ENCODE measurements around the gene MMAB.
A peak's percentile ranks its signal among the peaks of the same experiment; 100 is the strongest.

MMAB gene

DNA sequence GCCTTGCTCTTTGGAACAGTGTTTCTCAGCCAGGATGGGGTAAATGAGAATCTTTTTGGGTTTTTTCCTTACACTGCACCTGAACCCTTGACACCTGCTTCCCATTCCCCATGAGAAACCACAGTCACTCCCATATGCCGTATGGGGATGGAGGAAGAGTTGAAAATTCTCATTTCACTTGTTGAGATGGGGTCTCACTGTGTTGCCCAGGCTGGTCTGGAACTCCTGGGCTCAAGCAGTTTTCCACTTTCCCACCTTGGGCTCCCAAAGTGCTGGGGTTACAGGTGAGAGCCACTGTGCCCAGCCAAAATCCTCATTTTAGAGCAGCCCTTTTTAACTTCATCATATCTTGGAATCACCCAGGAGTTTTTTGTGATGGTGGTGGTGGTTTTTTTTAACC lies 4.0 kb upstream of the MMAB start:
- H3K9me3 ChIP-seq (ENCODE audit: control insufficient read depth, low read length), result no peaks in the 10 kb centered on the region
- DNase-seq, result no peak
- peaks cover 48% of the 10 kb centered on the region for H3K36me3 ChIP-seq (ENCODE audit: control insufficient read depth, insufficient read depth, low read length)
- H3K4me1 ChIP-seq (ENCODE audit: control insufficient read depth, insufficient read depth, low read length, poor library complexity, severe bottlenecking), result peaks cover 7% of the 10 kb centered on the region
- no peaks in the 10 kb centered on the region for H3K27me3 ChIP-seq (replicated peaks; ENCODE audit: control insufficient read depth, insufficient read depth, low read length, poor library complexity, severe bottlenecking)
- no peak overlapping the region for H3K27ac ChIP-seq (ENCODE audit: insufficient read depth, low read length, poor library complexity, severe bottlenecking)
- H3K4me3 ChIP-seq (ENCODE audit: insufficient read depth, low read depth, low read length, poor library complexity, severe bottlenecking), result no peak overlapping the region

DNA sequence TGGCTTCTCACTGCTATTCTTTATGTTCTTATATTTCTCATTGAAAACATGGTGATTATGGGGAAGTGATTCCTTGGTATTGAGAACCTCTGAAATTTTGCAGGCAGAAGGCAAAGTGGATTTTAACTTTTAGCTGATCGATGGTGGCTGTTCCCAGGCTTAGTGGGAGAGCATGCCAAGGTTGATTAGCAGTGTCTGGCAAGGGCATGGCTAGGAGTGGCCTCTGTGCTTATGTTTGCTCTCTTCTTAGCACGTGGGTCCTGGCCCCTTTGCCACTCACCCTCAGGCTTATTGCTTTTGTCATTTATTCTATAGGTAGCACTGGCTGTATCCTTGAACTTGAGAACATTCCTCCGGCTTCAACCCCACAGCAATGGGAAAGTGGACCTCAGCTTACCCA lies 2.4 kb upstream of the MMAB start:
- DNase-seq, result no peak
- Histone ChIP-seq H3K27me3 (replicated peaks; ENCODE audit: control insufficient read depth, insufficient read depth, low read length, poor library complexity, severe bottlenecking) (no peaks in the 10 kb centered on the region), H3K4me1 (ENCODE audit: control insufficient read depth, insufficient read depth, low read length, poor library complexity, severe bottlenecking) (peaks cover 7% of the 10 kb centered on the region), H3K9me3 (ENCODE audit: control insufficient read depth, low read length) (no peaks in the 10 kb centered on the region), H3K27ac (ENCODE audit: insufficient read depth, low read length, poor library complexity, severe bottlenecking) (no peak overlapping the region), H3K36me3 (ENCODE audit: control insufficient read depth, insufficient read depth, low read length) (peaks cover 33% of the 10 kb centered on the region), H3K4me3 (ENCODE audit: insufficient read depth, low read depth, low read length, poor library complexity, severe bottlenecking) (no peak overlapping the region)

DNA sequence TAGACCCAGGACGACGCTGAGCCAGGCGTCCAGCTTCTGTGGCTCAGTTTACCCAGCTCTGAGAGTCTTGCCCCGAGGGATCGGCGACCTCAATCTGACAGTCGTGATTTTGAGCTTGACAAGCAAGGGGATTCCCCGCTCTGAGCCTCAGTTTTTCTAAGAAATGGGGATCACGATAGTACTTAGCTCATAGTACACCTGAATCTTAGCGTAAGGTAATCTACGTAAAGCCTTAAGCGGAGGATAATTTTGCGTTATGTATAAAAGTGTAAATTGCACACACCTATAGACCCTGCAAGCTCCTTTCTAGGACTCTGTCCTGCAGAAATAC lies 575 bp upstream of the MMAB start:
- Histone ChIP-seq H3K36me3 (ENCODE audit: control insufficient read depth, insufficient read depth, low read length) (peaks cover 16% of the 10 kb centered on the region), H3K4me3 (ENCODE audit: insufficient read depth, low read depth, low read length, poor library complexity, severe bottlenecking) (peak overlapping the region; percentile 48), H3K9me3 (ENCODE audit: control insufficient read depth, low read length) (no peaks in the 10 kb centered on the region), H3K27ac (ENCODE audit: insufficient read depth, low read length, poor library complexity, severe bottlenecking) (peak overlapping the region; percentile 84), H3K27me3 (replicated peaks; ENCODE audit: control insufficient read depth, insufficient read depth, low read length, poor library complexity, severe bottlenecking) (no peaks in the 10 kb centered on the region), H3K4me1 (ENCODE audit: control insufficient read depth, insufficient read depth, low read length, poor library complexity, severe bottlenecking) (peaks cover 7% of the 10 kb centered on the region)
- DNase-seq, result no peak

DNA sequence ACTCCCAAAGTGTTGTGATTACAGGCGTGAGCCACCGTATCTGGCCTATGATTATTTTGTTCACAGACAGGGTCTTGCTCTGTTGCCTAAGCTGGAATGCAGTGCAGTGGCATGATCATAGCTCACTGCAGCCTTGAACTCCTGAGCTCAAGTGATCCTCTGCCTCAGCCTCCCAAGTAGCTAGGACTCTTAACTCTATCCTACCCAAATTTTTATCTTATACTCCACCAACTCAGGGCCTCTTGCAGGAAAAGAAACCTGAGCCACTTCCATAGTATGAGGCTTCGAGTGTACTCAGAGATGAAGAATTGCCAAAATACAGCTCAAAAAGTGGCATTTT lies 828 bp downstream of the MMAB start:
- Histone ChIP-seq H3K4me1 (ENCODE audit: control insufficient read depth, insufficient read depth, low read length, poor library complexity, severe bottlenecking) (peaks cover 7% of the 10 kb centered on the region), H3K9me3 (ENCODE audit: control insufficient read depth, low read length) (no peaks in the 10 kb centered on the region), H3K4me3 (ENCODE audit: insufficient read depth, low read depth, low read length, poor library complexity, severe bottlenecking) (no peak overlapping the region), H3K27me3 (replicated peaks; ENCODE audit: control insufficient read depth, insufficient read depth, low read length, poor library complexity, severe bottlenecking) (no peaks in the 10 kb centered on the region), H3K27ac (ENCODE audit: insufficient read depth, low read length, poor library complexity, severe bottlenecking) (peak overlapping the region; percentile 84), H3K36me3 (ENCODE audit: control insufficient read depth, insufficient read depth, low read length) (peaks cover 14% of the 10 kb centered on the region)
- DNase-seq, result no peak

- Histone ChIP-seq H3K27me3 (replicated peaks; ENCODE audit: control insufficient read depth, insufficient read depth, low read length, poor library complexity, severe bottlenecking) (no peaks in the 10 kb centered on the region), H3K4me1 (ENCODE audit: control insufficient read depth, insufficient read depth, low read length, poor library complexity, severe bottlenecking) (peaks cover 7% of the 10 kb centered on the region), H3K27ac (ENCODE audit: insufficient read depth, low read length, poor library complexity, severe bottlenecking) (no peak overlapping the region), H3K36me3 (ENCODE audit: control insufficient read depth, insufficient read depth, low read length) (peaks cover 11% of the 10 kb centered on the region), H3K9me3 (ENCODE audit: control insufficient read depth, low read length) (no peaks in the 10 kb centered on the region), H3K4me3 (ENCODE audit: insufficient read depth, low read depth, low read length, poor library complexity, severe bottlenecking) (no peak overlapping the region)
- DNase-seq, result no peak
These were observed 1.4 kb downstream of the MMAB start for GRCh38 chr12:109571773-109572505.

GRCh38 chr12:109568486-109568885 lies 4.8 kb downstream of the MMAB start:
- peaks cover 21% of the 10 kb centered on the region for H3K36me3 ChIP-seq (ENCODE audit: control insufficient read depth, insufficient read depth, low read length)
- H3K4me1 ChIP-seq (ENCODE audit: control insufficient read depth, insufficient read depth, low read length, poor library complexity, severe bottlenecking), result no peaks in the 10 kb centered on the region
- H3K9me3 ChIP-seq (ENCODE audit: control insufficient read depth, low read length), result no peaks in the 10 kb centered on the region
- H3K27ac ChIP-seq (ENCODE audit: insufficient read depth, low read length, poor library complexity, severe bottlenecking), result no peak overlapping the region
- DNase-seq, result no peak
- no peak overlapping the region for H3K4me3 ChIP-seq (ENCODE audit: insufficient read depth, low read depth, low read length, poor library complexity, severe bottlenecking)
- H3K27me3 ChIP-seq (replicated peaks; ENCODE audit: control insufficient read depth, insufficient read depth, low read length, poor library complexity, severe bottlenecking), result no peaks in the 10 kb centered on the region

GRCh38 chr12:109567967-109568366 lies 5.3 kb downstream of the MMAB start:
- no peaks in the 10 kb centered on the region for H3K4me1 ChIP-seq (ENCODE audit: control insufficient read depth, insufficient read depth, low read length, poor library complexity, severe bottlenecking)
- no peak for DNase-seq
- no peaks in the 10 kb centered on the region for H3K27me3 ChIP-seq (replicated peaks; ENCODE audit: control insufficient read depth, insufficient read depth, low read length, poor library complexity, severe bottlenecking)
- no peak overlapping the region for H3K27ac ChIP-seq (ENCODE audit: insufficient read depth, low read length, poor library complexity, severe bottlenecking)
- H3K36me3 ChIP-seq (ENCODE audit: control insufficient read depth, insufficient read depth, low read length), result peaks cover 21% of the 10 kb centered on the region
- no peaks in the 10 kb centered on the region for H3K9me3 ChIP-seq (ENCODE audit: control insufficient read depth, low read length)
- H3K4me3 ChIP-seq (ENCODE audit: insufficient read depth, low read depth, low read length, poor library complexity, severe bottlenecking), result no peak overlapping the region

GRCh38 chr12:109567296-109567695 lies 6.0 kb downstream of the MMAB start:
- Histone ChIP-seq H3K27me3 (replicated peaks; ENCODE audit: control insufficient read depth, insufficient read depth, low read length, poor library complexity, severe bottlenecking) (no peaks in the 10 kb centered on the region), H3K9me3 (ENCODE audit: control insufficient read depth, low read length) (no peaks in the 10 kb centered on the region), H3K36me3 (ENCODE audit: control insufficient read depth, insufficient read depth, low read length) (peaks cover 21% of the 10 kb centered on the region), H3K4me3 (ENCODE audit: insufficient read depth, low read depth, low read length, poor library complexity, severe bottlenecking) (no peak overlapping the region), H3K27ac (ENCODE audit: insufficient read depth, low read length, poor library complexity, severe bottlenecking) (no peak overlapping the region), H3K4me1 (ENCODE audit: control insufficient read depth, insufficient read depth, low read length, poor library complexity, severe bottlenecking) (no peaks in the 10 kb centered on the region)
- no peak for DNase-seq

GRCh38 chr12:109566424-109566823 lies 6.9 kb downstream of the MMAB start:
- Histone ChIP-seq H3K27me3 (replicated peaks; ENCODE audit: control insufficient read depth, insufficient read depth, low read length, poor library complexity, severe bottlenecking) (no peaks in the 10 kb centered on the region), H3K4me3 (ENCODE audit: insufficient read depth, low read depth, low read length, poor library complexity, severe bottlenecking) (no peak overlapping the region), H3K27ac (ENCODE audit: insufficient read depth, low read length, poor library complexity, severe bottlenecking) (no peak overlapping the region), H3K4me1 (ENCODE audit: control insufficient read depth, insufficient read depth, low read length, poor library complexity, severe bottlenecking) (no peaks in the 10 kb centered on the region), H3K36me3 (ENCODE audit: control insufficient read depth, insufficient read depth, low read length) (peaks cover 21% of the 10 kb centered on the region), H3K9me3 (ENCODE audit: control insufficient read depth, low read length) (no peaks in the 10 kb centered on the region)
- DNase-seq, result no peak

DNA sequence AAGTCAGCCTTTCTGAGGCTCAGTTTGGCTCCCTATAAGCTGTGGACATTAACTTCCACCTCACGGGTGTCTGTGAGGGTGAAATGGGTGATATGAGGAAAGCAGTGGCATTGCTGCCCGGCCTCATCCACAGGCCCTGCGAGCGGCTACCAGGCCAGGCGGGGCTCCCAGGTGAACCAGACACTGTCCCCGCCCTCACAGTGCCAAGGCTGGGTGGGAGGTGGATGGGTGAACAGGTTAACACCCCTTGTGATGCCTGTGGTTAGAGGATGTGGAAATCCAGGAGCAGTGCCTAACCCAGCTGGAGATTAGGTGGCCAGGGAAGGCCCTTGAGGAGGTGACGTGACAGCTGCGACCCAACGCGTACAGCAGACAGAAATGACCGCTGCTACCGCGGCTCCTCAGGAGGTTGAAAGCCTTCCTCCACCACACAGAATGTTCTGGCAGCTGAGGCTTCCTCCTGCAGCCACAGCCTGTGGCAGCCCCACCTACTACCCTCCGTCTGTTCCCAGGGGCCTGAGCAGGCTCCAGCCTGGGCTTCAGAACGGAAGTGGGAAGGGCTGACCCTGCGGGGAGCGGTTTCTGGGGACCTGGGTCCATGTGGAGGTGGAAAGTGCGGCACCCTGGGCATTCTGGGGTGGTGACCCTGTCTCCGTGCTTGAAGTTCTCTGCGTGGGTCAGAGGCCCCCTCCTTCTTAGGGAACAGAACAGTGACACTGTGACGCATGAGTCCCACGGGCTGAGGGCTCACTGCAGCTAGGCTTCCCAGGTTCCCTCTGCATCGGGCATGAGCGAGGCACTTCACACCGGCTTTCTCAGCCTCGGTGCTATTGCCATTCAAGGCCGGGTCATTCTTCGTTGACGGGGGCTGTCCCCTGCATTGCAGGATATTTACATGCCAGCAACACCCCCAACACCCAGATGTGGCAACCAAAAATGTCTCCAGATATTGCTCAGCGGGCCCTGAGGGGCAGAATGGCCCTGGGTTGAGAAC lies 9.7 kb downstream of the MMAB start:
- peaks cover 21% of the 10 kb centered on the region for H3K36me3 ChIP-seq (ENCODE audit: control insufficient read depth, insufficient read depth, low read length)
- H3K9me3 ChIP-seq (ENCODE audit: control insufficient read depth, low read length), result no peaks in the 10 kb centered on the region
- H3K27me3 ChIP-seq (replicated peaks; ENCODE audit: control insufficient read depth, insufficient read depth, low read length, poor library complexity, severe bottlenecking), result no peaks in the 10 kb centered on the region
- no peaks in the 10 kb centered on the region for H3K4me1 ChIP-seq (ENCODE audit: control insufficient read depth, insufficient read depth, low read length, poor library complexity, severe bottlenecking)
- no peak overlapping the region for H3K4me3 ChIP-seq (ENCODE audit: insufficient read depth, low read depth, low read length, poor library complexity, severe bottlenecking)
- no peak overlapping the region for H3K27ac ChIP-seq (ENCODE audit: insufficient read depth, low read length, poor library complexity, severe bottlenecking)
- DNase-seq, result no peak
